CD14-positive monocyte (primary cell): ENCODE measurements around the gene RNF215. TPM values are rescaled to one million over a fixed set of nuclear protein-coding genes. Genes with fewer than 3 reads are reported as not detected.
"Not testable (repeated sequence)": the region's sequence is repeated elsewhere in the genome, so short reads cannot be mapped to it uniquely, and the experiment has no call there.

ENCODE experiments used
- DNase-seq, 3 donors: peaks; one replicate each; pipeline ENCODE4 v3.0.0-alpha.2; 2011 to 2022
- H2AFZ ChIP-seq: 2 replicates; pipeline ENCODE4 v1.6.0; 2012; ENCODE audit warnings: mild to moderate bottlenecking, low read depth, low read length, inconsistent platforms; ENCODE audit not compliant: insufficient read depth, poor library complexity, severe bottlenecking
- H3K27ac ChIP-seq, 2 donors: 1 replicate in 1 of 2; 2 replicates in 1 of 2; pipeline ENCODE4 v1.5.1; 2012 to 2013; ENCODE audit warnings: low read length in 2 of 2, control low read depth in 1 of 2, inconsistent platforms in 1 of 2, low read depth in 1 of 2, mild to moderate bottlenecking in 1 of 2
- H3K27me3 ChIP-seq, 2 donors: one replicate each; pipeline versions ENCODE4 v1.6.0 to v1.6.1; 2011 to 2013; ENCODE audit warnings: low read length in 2 of 2; ENCODE audit not compliant: control insufficient read depth in 2 of 2, insufficient read depth in 2 of 2
- H3K36me3 ChIP-seq, 2 donors: replicated peaks in 1 of 2; 1 replicate in 1 of 2; 2 replicates in 1 of 2; pipeline versions ENCODE4 v1.5.1 to v1.6.1; 2012 to 2013; ENCODE audit warnings: low read length in 2 of 2, control low read depth in 1 of 2, inconsistent platforms in 1 of 2, mild to moderate bottlenecking in 1 of 2; ENCODE audit not compliant: insufficient read depth in 2 of 2, control insufficient read depth in 1 of 2
- H3K4me1 ChIP-seq, 2 donors: 1 replicate in 1 of 2; 2 replicates in 1 of 2; pipeline versions ENCODE4 v1.5.1 to v1.6.1; 2012 to 2013; ENCODE audit warnings: low read length in 2 of 2, control low read depth in 1 of 2, inconsistent platforms in 1 of 2, mild to moderate bottlenecking in 1 of 2, moderate library complexity in 1 of 2; ENCODE audit not compliant: insufficient read depth in 2 of 2, control insufficient read depth in 1 of 2
- H3K4me2 ChIP-seq: replicated peaks from 2 replicates; pipeline ENCODE3; 2012; ENCODE audit warnings: low read length, moderate library complexity, mild to moderate bottlenecking; ENCODE audit not compliant: poor library complexity, severe bottlenecking; ENCODE audit errors: extremely low read depth
- H3K4me3 ChIP-seq, 3 experiments: fragments of 200-600 bp in 1 of 3; sonication (generic) in 1 of 3; replicated peaks in 1 of 3; 1 replicate in 2 of 3; 2 replicates in 1 of 3; pipeline ENCODE4 v1.5.1; 2011 to 2013; ENCODE audit warnings: low read length in 3 of 3, mild to moderate bottlenecking in 3 of 3, control low read depth in 2 of 3, low read depth in 2 of 3, inconsistent platforms in 1 of 3, moderate library complexity in 1 of 3
- H3K79me2 ChIP-seq: 2 replicates; pipeline ENCODE4 v1.6.0; 2012; ENCODE audit warnings: mild to moderate bottlenecking, control low read depth, inconsistent platforms, low read length, moderate library complexity; ENCODE audit not compliant: insufficient read depth
- H3K9ac ChIP-seq: 2 replicates; pipeline ENCODE4 v1.6.0; 2017; ENCODE audit warnings: low read length, mild to moderate bottlenecking; ENCODE audit not compliant: insufficient read depth, poor library complexity, severe bottlenecking
- H3K9me3 ChIP-seq, 2 donors: replicated peaks in 1 of 2; 1 replicate in 1 of 2; 2 replicates in 1 of 2; pipeline versions ENCODE4 v1.5.1 to v1.6.1; 2012 to 2013; ENCODE audit warnings: low read length in 2 of 2, control low read depth in 1 of 2; ENCODE audit not compliant: control insufficient read depth in 1 of 2, insufficient read depth in 1 of 2
- H4K20me1 ChIP-seq: 2 replicates; pipeline ENCODE4 v1.6.0; 2012; ENCODE audit warnings: mild to moderate bottlenecking, low read length, control low read depth, moderate library complexity; ENCODE audit not compliant: insufficient read depth
- H3K27ac Mint-ChIP-seq, 7 donors: one replicate each; pipeline ENCODE4 v1.8.0; 2020; ENCODE audit warnings: mild to moderate bottlenecking in 7 of 7, mixed read lengths in 7 of 7, moderate library complexity in 6 of 7, inconsistent platforms in 2 of 7
- H3K27me3 Mint-ChIP-seq, 3 donors: one replicate each; pipeline ENCODE4 v1.8.0; 2021 to 2022; ENCODE audit warnings: low read depth in 3 of 3, mild to moderate bottlenecking in 3 of 3, mixed read lengths in 3 of 3, moderate library complexity in 3 of 3, inconsistent platforms in 1 of 3
- H3K36me3 Mint-ChIP-seq, 2 donors: one replicate each; pipeline ENCODE4 v1.8.0; 2020; ENCODE audit warnings: mixed read lengths in 2 of 2, inconsistent platforms in 1 of 2, mild to moderate bottlenecking in 1 of 2
- H3K4me1 Mint-ChIP-seq: one replicate; pipeline ENCODE4 v1.8.0; 2020; ENCODE audit warnings: mild to moderate bottlenecking, mixed read lengths
- H3K4me3 Mint-ChIP-seq, 2 donors: one replicate each; pipeline ENCODE4 v1.8.0; 2020; ENCODE audit warnings: mild to moderate bottlenecking in 2 of 2, mixed read lengths in 2 of 2, moderate library complexity in 1 of 2
- H3K9me3 Mint-ChIP-seq, 7 donors: one replicate each; pipeline ENCODE4 v1.8.0; 2020 to 2022; ENCODE audit warnings: mixed read lengths in 7 of 7, mild to moderate bottlenecking in 6 of 7, moderate library complexity in 6 of 7, inconsistent platforms in 2 of 7
- CTCF ChIP-seq: fragments of 200-600 bp; IDR thresholded peaks from one replicate; pipeline ENCODE4 v1.8.0; 2022; ENCODE audit warnings: antibody characterized with exemption, mild to moderate bottlenecking
- WGBS: methylation state at CpG from one replicate; pipeline ENCODE4 v1.1.5; 2013; ENCODE audit warnings: missing lambda C conversion rate; ENCODE audit not compliant: insufficient coverage; 5-methylcytosine and 5-hydroxymethylcytosine counted together
- intact Hi-C, 2 donors: fragments of 100-400 bp; cut with micrococcal nuclease; formaldehyde crosslinking; loops; one replicate each; pipeline versions ENCODE4 v1.15.0 to v1.15.1; 2023
- polyA plus RNA-seq, 3 donors: library from polyadenylated mRNA; depleted of rRNA in 1 of 3; unstranded in 2 of 3; stranded (reverse) in 1 of 3; fragments of 300-500 nt in 2 of 3; fragments of >200 nt in 1 of 3; fragmentation: Illumina TruSeq in 2 of 3; gene quantifications; 1 replicate in 2 of 3; 2 replicates in 1 of 3; pipeline ENCODE4 v1.2.3, GENCODE V29; 2012 to 2021

RNF215 gene
- polyA plus RNA-seq, 3 donors: 0.26 to 12.2 (median 0.42) TPM

- WGBS: 100% methylated on average over 1 of the region's 5 CpGs
- Histone ChIP-seq H3K4me3 (no peak overlapping the region), H3K4me1 (peaks cover 0 to 2% of the 10 kb centered on the region in 2 donors), H3K27me3 (peaks cover 18 to 31% of the 10 kb centered on the region in 2 donors), H3K9ac (no peak overlapping the region), H3K27ac (no peak overlapping the region), H3K4me2 (no peak overlapping the region), H3K79me2 (no peaks in the 10 kb centered on the region), H2AFZ (no peak overlapping the region), H4K20me1 (no peaks in the 10 kb centered on the region), H3K36me3 (no peaks in the 10 kb centered on the region), H3K9me3 (peaks cover 0 to 5% of the 10 kb centered on the region in 2 donors)
- no peak for TF ChIP-seq CTCF
- Mint-ChIP-seq H3K27ac (no peak overlapping the region), H3K4me1 (peaks cover 3% of the 10 kb centered on the region), H3K27me3 (peaks cover 31 to 39% (median 32%) of the 10 kb centered on the region in 3 donors), H3K4me3 (no peak overlapping the region), H3K9me3 (peaks cover 0 to 8% (median 0%) of the 10 kb centered on the region in 7 donors), H3K36me3 (no peaks in the 10 kb centered on the region)
- DNase-seq: no peak
- intact Hi-C loops: no loop called here
Measured at GRCh38 chr22:30402028-30402765, 15.0 kb upstream of the RNF215 start.

DNA sequence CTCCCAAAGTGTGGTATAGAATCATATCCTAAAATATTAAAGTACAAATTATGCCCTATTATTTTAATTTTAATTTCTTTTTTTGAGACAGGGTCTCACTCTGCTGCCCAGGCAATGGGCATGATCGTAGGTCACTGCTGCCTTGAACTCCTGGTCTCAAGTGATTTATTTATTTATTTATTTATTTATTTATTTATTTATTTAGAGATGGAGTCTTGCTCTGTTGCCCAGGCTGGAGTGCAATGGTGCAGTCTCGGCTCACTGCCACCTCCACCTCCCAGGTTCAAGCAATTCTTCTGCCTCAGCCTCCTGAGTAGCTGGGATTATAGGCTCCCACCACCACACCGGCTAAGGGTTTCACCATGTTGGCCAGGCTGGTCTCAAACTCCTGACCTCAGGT is 13.8 kb upstream of the RNF215 start:
- intact Hi-C loops, H3K4me1 ChIP-seq, H3K4me2 ChIP-seq, H3K36me3 Mint-ChIP-seq, H3K27ac Mint-ChIP-seq, DNase-seq, H3K9ac ChIP-seq, H2AFZ ChIP-seq, H3K9me3 ChIP-seq, H3K27ac ChIP-seq, H3K4me3 Mint-ChIP-seq, H3K79me2 ChIP-seq, H3K36me3 ChIP-seq, H4K20me1 ChIP-seq, H3K4me3 ChIP-seq: not testable (repeated sequence)
- Mint-ChIP-seq H3K4me1 (peaks cover 11% of the 10 kb centered on the region), H3K9me3 (peaks cover 0 to 11% (median 0%) of the 10 kb centered on the region in 7 donors), H3K27me3 (peaks cover 40 to 51% (median 43%) of the 10 kb centered on the region in 3 donors)
- WGBS: 100% methylated on average over 1 of the region's 3 CpGs
- H3K27me3 ChIP-seq: peaks cover 28 to 43% of the 10 kb centered on the region in 2 donors
